Measurements from ENCODE around the gene B4GALNT3. TPM values are rescaled to one million over a fixed set of nuclear protein-coding genes. Genes with fewer than 3 reads are reported as not detected.

Gene B4GALNT3
- total and polyA plus RNA-seq, 4 donors: 1.7 to 36.1 (median 13.0) TPM

DNA sequence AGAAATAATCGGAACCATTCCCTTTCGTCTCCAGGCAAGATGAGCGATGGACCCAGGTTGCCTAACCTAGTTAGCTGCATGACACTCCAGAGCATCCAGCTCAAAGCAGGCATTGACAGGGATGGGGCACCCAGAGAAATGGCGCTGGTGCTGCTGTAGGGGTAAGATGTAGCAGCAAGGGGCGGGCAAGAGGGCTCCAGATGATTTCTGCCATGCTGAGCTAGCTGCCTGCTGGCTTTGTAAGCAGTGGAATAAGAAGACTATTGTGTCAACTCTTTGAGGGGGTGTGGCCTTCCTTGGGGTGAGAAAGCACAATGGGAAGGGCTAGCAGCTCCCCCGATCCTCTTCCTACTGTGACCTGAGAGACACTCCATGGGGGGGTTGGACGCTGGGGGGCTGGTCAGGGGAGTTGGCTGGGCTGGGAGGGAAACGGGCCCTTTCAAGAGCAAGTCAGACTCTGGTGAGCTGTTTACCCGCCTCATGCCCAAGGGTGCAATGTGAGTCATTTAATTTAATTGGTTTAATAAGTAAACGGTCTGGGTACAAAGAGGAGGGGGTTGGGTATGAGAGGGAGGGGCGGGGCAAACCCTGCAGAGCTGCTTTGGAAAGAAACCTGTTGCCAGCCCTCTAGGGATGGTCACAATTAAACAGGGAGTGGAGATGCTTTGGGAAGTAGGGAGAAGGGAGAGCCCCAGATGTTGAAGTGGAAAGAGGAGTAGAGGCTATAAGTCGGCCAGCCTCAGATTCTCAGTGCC lies 50.5 kb downstream of the B4GALNT3 start:
- H3K4me3 ChIP-seq: no peak overlapping the region
- DNase-seq: peak; percentile 16 to 46 (median 39)
- WGBS, 2 donors: 52 to 62% methylated on average over 12 of the region's 12 CpGs
- no peaks in the 10 kb centered on the region for H3K36me3 ChIP-seq (ENCODE audit: control insufficient read depth in 4 of 4, insufficient read depth in 4 of 4, low read length in 4 of 4)
- H3K9me3 ChIP-seq (ENCODE audit: control insufficient read depth in 4 of 4, insufficient read depth in 3 of 4, low read length in 3 of 4): no peaks in the 10 kb centered on the region
- H3K27me3 ChIP-seq (ENCODE audit: control insufficient read depth in 3 of 3, insufficient read depth in 3 of 3, low read length in 2 of 3): no peaks in the 10 kb centered on the region
- TF ChIP-seq, protein P1, sequence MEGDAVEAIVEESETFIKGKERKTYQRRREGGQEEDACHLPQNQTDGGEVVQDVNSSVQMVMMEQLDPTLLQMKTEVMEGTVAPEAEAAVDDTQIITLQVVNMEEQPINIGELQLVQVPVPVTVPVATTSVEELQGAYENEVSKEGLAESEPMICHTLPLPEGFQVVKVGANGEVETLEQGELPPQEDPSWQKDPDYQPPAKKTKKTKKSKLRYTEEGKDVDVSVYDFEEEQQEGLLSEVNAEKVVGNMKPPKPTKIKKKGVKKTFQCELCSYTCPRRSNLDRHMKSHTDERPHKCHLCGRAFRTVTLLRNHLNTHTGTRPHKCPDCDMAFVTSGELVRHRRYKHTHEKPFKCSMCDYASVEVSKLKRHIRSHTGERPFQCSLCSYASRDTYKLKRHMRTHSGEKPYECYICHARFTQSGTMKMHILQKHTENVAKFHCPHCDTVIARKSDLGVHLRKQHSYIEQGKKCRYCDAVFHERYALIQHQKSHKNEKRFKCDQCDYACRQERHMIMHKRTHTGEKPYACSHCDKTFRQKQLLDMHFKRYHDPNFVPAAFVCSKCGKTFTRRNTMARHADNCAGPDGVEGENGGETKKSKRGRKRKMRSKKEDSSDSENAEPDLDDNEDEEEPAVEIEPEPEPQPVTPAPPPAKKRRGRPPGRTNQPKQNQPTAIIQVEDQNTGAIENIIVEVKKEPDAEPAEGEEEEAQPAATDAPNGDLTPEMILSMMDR (IDR thresholded peaks at IDR 0.05; ENCODE audit: control extremely low read depth, extremely low read depth): no peak
- peak overlapping the region in 1 of 2 donors; percentile 73 for H3K27ac ChIP-seq (ENCODE audit: low read depth in 1 of 2, low read length in 1 of 2)
- no peak overlapping the region for H3K9ac ChIP-seq (ENCODE audit: insufficient read depth in 1 of 2, low read length in 2 of 2)
- peaks cover 0 to 16% (median 3%) of the 10 kb centered on the region in 5 donors for H3K4me1 ChIP-seq (ENCODE audit: control insufficient read depth in 5 of 5, insufficient read depth in 5 of 5, low read length in 5 of 5)
- ATAC-seq (ENCODE audit: insufficient read depth, low FRiP score): peak; percentile 68

GRCh38 chr12:512933-513332 lies 53.2 kb downstream of the B4GALNT3 start:
- Histone ChIP-seq H3K27me3 (ENCODE audit: control insufficient read depth in 3 of 3, insufficient read depth in 3 of 3, low read length in 2 of 3) (peaks cover 0 to 3% (median 0%) of the 10 kb centered on the region in 3 donors), H3K4me3 (no peak overlapping the region), H3K9ac (ENCODE audit: insufficient read depth in 1 of 2, low read length in 2 of 2) (no peak overlapping the region), H3K36me3 (ENCODE audit: control insufficient read depth in 4 of 4, insufficient read depth in 4 of 4, low read length in 4 of 4) (no peaks in the 10 kb centered on the region), H3K9me3 (ENCODE audit: control insufficient read depth in 4 of 4, insufficient read depth in 3 of 4, low read length in 3 of 4) (no peaks in the 10 kb centered on the region), H3K27ac (ENCODE audit: low read depth in 1 of 2, low read length in 1 of 2) (peak overlapping the region in 1 of 2 donors; percentile 17), H3K4me1 (ENCODE audit: control insufficient read depth in 5 of 5, insufficient read depth in 5 of 5, low read length in 5 of 5) (peaks cover 0 to 13% (median 1%) of the 10 kb centered on the region in 5 donors)
- 95 to 97% methylated on average over 6 of the region's 6 CpGs for WGBS, 2 donors
- ATAC-seq (ENCODE audit: insufficient read depth, low FRiP score) (no peak), DNase-seq (no peak)
- TF ChIP-seq, protein P1 (IDR thresholded peaks at IDR 0.05; ENCODE audit: control extremely low read depth, extremely low read depth): no peak

GRCh38 chr12:513446-513845 lies 53.7 kb downstream of the B4GALNT3 start:
- H3K36me3 ChIP-seq (ENCODE audit: control insufficient read depth in 4 of 4, insufficient read depth in 4 of 4, low read length in 4 of 4): no peaks in the 10 kb centered on the region
- no peaks in the 10 kb centered on the region for H3K9me3 ChIP-seq (ENCODE audit: control insufficient read depth in 4 of 4, insufficient read depth in 3 of 4, low read length in 3 of 4)
- H3K4me1 ChIP-seq (ENCODE audit: control insufficient read depth in 5 of 5, insufficient read depth in 5 of 5, low read length in 5 of 5): peaks cover 0 to 13% (median 1%) of the 10 kb centered on the region in 5 donors
- DNase-seq (no peak), ATAC-seq (ENCODE audit: insufficient read depth, low FRiP score) (no peak)
- no peak overlapping the region for H3K4me3 ChIP-seq
- TF ChIP-seq, protein P1 (IDR thresholded peaks at IDR 0.05; ENCODE audit: control extremely low read depth, extremely low read depth): no peak
- no peak overlapping the region for H3K9ac ChIP-seq (ENCODE audit: insufficient read depth in 1 of 2, low read length in 2 of 2)
- 63 to 72% methylated on average over 7 of the region's 7 CpGs for WGBS, 2 donors
- H3K27ac ChIP-seq (ENCODE audit: low read depth in 1 of 2, low read length in 1 of 2): no peak overlapping the region
- peaks cover 0 to 3% (median 0%) of the 10 kb centered on the region in 3 donors for H3K27me3 ChIP-seq (ENCODE audit: control insufficient read depth in 3 of 3, insufficient read depth in 3 of 3, low read length in 2 of 3)

Data from lung (tissue), 12 donors.